ENCODE measurements around the gene MALRD1.
A peak's percentile ranks its signal among the peaks of the same experiment; 100 is the strongest.

The MALRD1 gene

GRCh38 chr10:19373988-19374387 is 325.4 kb downstream of the MALRD1 start:
- no peak for DNase-seq (ENCODE audit: low spot score)

- no peak for DNase-seq (ENCODE audit: low spot score)
Observed at GRCh38 chr10:19385846-19386450, 337.3 kb downstream of the MALRD1 start.

- DNase-seq (ENCODE audit: low spot score): no peak
Observed at GRCh38 chr10:19408924-19409323, 360.3 kb downstream of the MALRD1 start.

- DNase-seq (ENCODE audit: low spot score): no peak
Observed at GRCh38 chr10:19411119-19411518, 362.5 kb downstream of the MALRD1 start.

- DNase-seq (ENCODE audit: low spot score): peak; percentile 24
Observed at GRCh38 chr10:19412531-19412930, 363.9 kb downstream of the MALRD1 start.

GRCh38 chr10:19416164-19416563 is 367.6 kb downstream of the MALRD1 start:
- DNase-seq (ENCODE audit: low spot score): no peak

GRCh38 chr10:19417740-19418139 is 369.1 kb downstream of the MALRD1 start:
- no peak for DNase-seq (ENCODE audit: low spot score)

- DNase-seq (ENCODE audit: low spot score): no peak
Observed at GRCh38 chr10:19421674-19422073, 373.1 kb downstream of the MALRD1 start.

GRCh38 chr10:19426034-19426433 is 377.4 kb downstream of the MALRD1 start:
- DNase-seq (ENCODE audit: low spot score): no peak

- no peak for DNase-seq (ENCODE audit: low spot score)
Observed at GRCh38 chr10:19431622-19432351, 383.2 kb downstream of the MALRD1 start.

- no peak for DNase-seq (ENCODE audit: low spot score)
Observed at GRCh38 chr10:19449860-19450259, 401.3 kb downstream of the MALRD1 start.

GRCh38 chr10:19451356-19451755 is 402.8 kb downstream of the MALRD1 start:
- no peak for DNase-seq (ENCODE audit: low spot score)

GRCh38 chr10:19451937-19452336 is 403.3 kb downstream of the MALRD1 start:
- no peak for DNase-seq (ENCODE audit: low spot score)

GRCh38 chr10:19453967-19454366 is 405.4 kb downstream of the MALRD1 start:
- DNase-seq (ENCODE audit: low spot score): no peak

- DNase-seq (ENCODE audit: low spot score): no peak
Observed at GRCh38 chr10:19461588-19461987, 413.0 kb downstream of the MALRD1 start.

- no peak for DNase-seq (ENCODE audit: low spot score)
Observed at GRCh38 chr10:19466709-19467108, 418.1 kb downstream of the MALRD1 start.

GRCh38 chr10:19468413-19468812 is 419.8 kb downstream of the MALRD1 start:
- no peak for DNase-seq (ENCODE audit: low spot score)

GRCh38 chr10:19469521-19469920 is 420.9 kb downstream of the MALRD1 start:
- no peak for DNase-seq (ENCODE audit: low spot score)

GRCh38 chr10:19479854-19480253 is 431.3 kb downstream of the MALRD1 start:
- DNase-seq (ENCODE audit: low spot score): no peak

GRCh38 chr10:19480353-19480752 is 431.8 kb downstream of the MALRD1 start:
- DNase-seq (ENCODE audit: low spot score): no peak

- DNase-seq (ENCODE audit: low spot score): no peak
Observed at GRCh38 chr10:19483421-19483820, 434.8 kb downstream of the MALRD1 start.

- peak; percentile 22 for DNase-seq (ENCODE audit: low spot score)
Observed at GRCh38 chr10:19488592-19489280, 440.1 kb downstream of the MALRD1 start.

- DNase-seq (ENCODE audit: low spot score): no peak
Observed at GRCh38 chr10:19491166-19491565, 442.6 kb downstream of the MALRD1 start.

All from globus pallidus (tissue), 1 donor.